ENCODE results near the gene UNG.

The UNG gene

GRCh38 chr12:109157986-109158385 lies 60.6 kb downstream of the UNG start:
- DNase-seq = no peak

DNA sequence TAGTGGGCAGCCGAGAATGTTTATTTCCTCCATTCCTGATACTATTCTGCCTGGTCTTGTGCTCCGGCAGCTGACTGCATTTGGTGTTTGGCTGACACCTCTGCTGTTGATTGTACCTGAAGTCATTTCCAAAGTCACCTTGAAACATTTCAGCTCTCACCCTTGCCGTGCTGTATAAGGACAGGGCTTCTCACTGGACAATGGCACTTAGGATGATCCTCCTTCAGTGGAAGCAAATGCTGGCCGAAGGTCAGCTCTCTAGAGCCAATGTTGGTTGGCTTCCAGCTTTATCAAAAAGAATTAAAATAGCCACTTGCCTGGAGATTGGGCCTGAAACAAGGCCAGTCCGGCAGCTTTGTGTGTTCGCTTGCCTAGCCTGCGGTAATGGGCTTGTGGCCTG lies 63.0 kb downstream of the UNG start:
- no peak for DNase-seq
